A375 (cell line): Measurements from ENCODE around the gene OR1S1. TPM values are rescaled to one million over a fixed set of nuclear protein-coding genes. Genes with fewer than 3 reads are reported as not detected.

Experiments used
- total RNA-seq: library from RNA; depleted of rRNA; stranded (reverse); fragments of >200 nt; shearing (Covaris generic); gene quantifications from 2 replicates; pipeline ENCODE4 v1.2.3, GENCODE V29; 2014; rRNA removed

OR1S1 gene
- not detected in 2 replicates for total RNA-seq

DNA sequence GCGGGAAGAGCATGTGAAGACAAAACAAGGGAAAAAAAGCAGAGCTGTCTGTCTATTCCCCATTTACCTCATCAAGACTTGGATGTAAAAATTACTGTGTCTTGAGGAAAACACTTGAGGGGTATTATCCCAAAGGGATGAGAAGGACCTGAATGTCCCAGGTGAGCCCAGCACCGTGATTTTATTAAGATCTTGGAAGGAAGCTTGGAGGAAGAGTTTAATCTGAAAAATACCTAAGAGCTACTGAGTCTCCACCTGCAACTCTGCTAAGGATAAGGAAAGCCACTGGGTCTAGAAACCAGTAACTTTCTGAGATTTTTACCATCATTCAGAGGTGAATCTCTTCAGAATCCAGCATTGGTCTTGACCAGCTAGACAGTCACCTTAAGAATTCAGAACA, at the start of gene OR1S1:
TSS of gene OR1S1 (plus strand) at position 301 of the 400 bp plus-strand sequence.

DNA sequence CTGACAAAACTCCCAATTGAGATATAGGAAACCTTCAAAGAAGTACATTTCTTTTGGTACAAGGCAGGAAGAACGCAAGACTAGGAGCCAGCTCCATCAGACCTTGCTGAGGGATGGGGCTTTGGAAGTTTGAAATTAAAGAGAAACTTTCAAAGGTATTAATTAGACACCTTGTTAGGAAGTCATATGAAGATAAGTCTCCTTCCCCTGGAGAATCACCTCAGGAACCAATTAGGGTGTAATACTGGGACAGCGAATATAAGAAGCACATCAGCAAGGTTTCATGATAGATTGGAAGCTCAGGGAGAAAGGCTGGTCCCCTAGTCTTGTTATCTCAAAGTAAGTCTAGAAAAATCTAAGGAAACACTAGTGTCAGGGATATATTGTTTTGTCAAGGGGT, 23.8 kb upstream of the OR1S1 start, which contains the start of gene OR9Q2:
TSS of gene OR9Q2 (plus strand) at position 301 of the 400 bp plus-strand sequence. CDS start 1,421 bp downstream, outside the sequence.

GRCh38 chr11:58204042-58204441, 8.5 kb upstream of the OR1S1 start, which contains the start of gene OR1S2:
Gene OR1S2, minus strand, starts transcription at chr11:58204142. Its CDS starts 0 bp downstream, at chr11:58204142.

Other genes with a start within 250 kb of the OR1S1 start
- not detected in 2 replicates for gene OR9Q1, start 188.8 kb upstream of the OR1S1 start, total RNA-seq
- gene OR6Q1, start 181.8 kb upstream of the OR1S1 start, total RNA-seq: not detected in 2 replicates
- gene OR9I1, start 87.2 kb upstream of the OR1S1 start, total RNA-seq: not detected in 2 replicates
- gene OR9Q2, start 23.6 kb upstream of the OR1S1 start, total RNA-seq: not detected in 2 replicates
- not detected in 2 replicates for gene OR1S2, start 8.6 kb upstream of the OR1S1 start, total RNA-seq
- gene OR10Q1, start 16.2 kb downstream of the OR1S1 start, total RNA-seq: not detected in 2 replicates
- not detected in 2 replicates for gene OR10W1, start 55.5 kb downstream of the OR1S1 start, total RNA-seq
- not detected in 2 replicates for gene OR5B17, start 146.3 kb downstream of the OR1S1 start, total RNA-seq
- not detected in 2 replicates for gene OR5B3, start 194.2 kb downstream of the OR1S1 start, total RNA-seq
- gene OR5B2, start 215.4 kb downstream of the OR1S1 start, total RNA-seq: not detected in 2 replicates
- not detected in 2 replicates for gene OR5B12, start 229.5 kb downstream of the OR1S1 start, total RNA-seq